MM.1S (cell line): ENCODE data around the gene ANKRD13B.

Source experiments
- DNase-seq: peaks from one replicate; pipeline ENCODE4 v3.0.0-alpha.2; 2015
- H2AFZ ChIP-seq: fragments of 300-600 bp; sonication (generic); 2 replicates; pipeline ENCODE4 v1.6.0; 2016; ENCODE audit warnings: antibody characterized with exemption, low read length
- H3F3A ChIP-seq: fragments of 300-600 bp; sonication (generic); 2 replicates; pipeline ENCODE4 v1.6.1; 2016; ENCODE audit warnings: mild to moderate bottlenecking, antibody characterized with exemption, low read length, moderate library complexity, mixed read lengths; ENCODE audit not compliant: insufficient read depth
- H3K27ac ChIP-seq: fragments of 300-600 bp; sonication (generic); 2 replicates; pipeline ENCODE4 v1.5.1; 2016; ENCODE audit warnings: mild to moderate bottlenecking, low read length
- H3K27me3 ChIP-seq: fragments of 300-600 bp; sonication (generic); replicated peaks from 2 replicates; pipeline ENCODE4 v1.6.0; 2016; ENCODE audit warnings: low read length; ENCODE audit not compliant: insufficient read depth
- H3K36me3 ChIP-seq: fragments of 300-600 bp; sonication (generic); replicated peaks from 2 replicates; pipeline ENCODE4 v1.6.1; 2016; ENCODE audit warnings: mild to moderate bottlenecking, low read length, mixed read lengths; ENCODE audit not compliant: insufficient read depth
- H3K4me1 ChIP-seq: fragments of 300-600 bp; sonication (generic); 2 replicates; pipeline ENCODE4 v1.6.1; 2016; ENCODE audit warnings: low read length, mixed read lengths
- H3K4me2 ChIP-seq: fragments of 300-600 bp; sonication (generic); 2 replicates; pipeline ENCODE4 v1.6.0; 2016; ENCODE audit warnings: low read depth, low read length
- H3K4me3 ChIP-seq: fragments of 300-600 bp; sonication (generic); 2 replicates; pipeline ENCODE4 v1.5.1; 2016; ENCODE audit warnings: low read length, mixed read lengths
- H3K79me2 ChIP-seq: fragments of 300-600 bp; sonication (generic); 2 replicates; pipeline ENCODE4 v1.6.1; 2016; ENCODE audit warnings: mixed run types, low read length, mixed read lengths
- H3K9ac ChIP-seq: fragments of 300-600 bp; sonication (generic); 2 replicates; pipeline ENCODE4 v1.6.1; 2016; ENCODE audit warnings: low read length, mixed read lengths
- H3K9me2 ChIP-seq: fragments of 300-600 bp; sonication (generic); replicated peaks from 2 replicates; pipeline ENCODE4 v1.6.1; 2016; ENCODE audit warnings: mild to moderate bottlenecking, low read length, mixed read lengths; ENCODE audit not compliant: insufficient read depth
- H3K9me3 ChIP-seq: fragments of 300-600 bp; sonication (generic); replicated peaks from 2 replicates; pipeline ENCODE4 v1.6.1; 2016; ENCODE audit warnings: mild to moderate bottlenecking, low read length, mixed read lengths; ENCODE audit not compliant: insufficient read depth
- H4K20me1 ChIP-seq: fragments of 300-600 bp; sonication (generic); 2 replicates; pipeline ENCODE4 v1.6.1; 2016; ENCODE audit warnings: mild to moderate bottlenecking, low read length, moderate library complexity, mixed read lengths; ENCODE audit not compliant: insufficient read depth
- CTCF ChIP-seq: fragments of 300-600 bp; sonication (generic); IDR thresholded peaks from 2 replicates; pipeline ENCODE4 v1.5.1; 2016; ENCODE audit warnings: antibody characterized with exemption, low read length, mixed read lengths
- EZH2 ChIP-seq: fragments of 300-600 bp; sonication (generic); optimal IDR thresholded peaks from 2 replicates; pipeline ENCODE3; 2017; ENCODE audit warnings: low read depth, mild to moderate bottlenecking, antibody characterized with exemption, low read length, mixed read lengths
- EZH2phosphoT487 ChIP-seq: fragments of 300-600 bp; sonication (generic); IDR thresholded peaks from 2 replicates; pipeline ENCODE4 v1.6.1; 2018; ENCODE audit warnings: antibody characterized with exemption, low read length

ANKRD13B gene

GRCh38 chr17:29617481-29618271, 24.7 kb downstream of the ANKRD13B start:
- no peaks in the 10 kb centered on the region for H3K79me2 ChIP-seq
- H3K9ac ChIP-seq = peak overlapping the region; percentile 92
- H3K9me3 ChIP-seq = no peaks in the 10 kb centered on the region
- H3F3A ChIP-seq = peaks cover 15% of the 10 kb centered on the region; the same call in 1 of the 2 replicates
- H3K27ac ChIP-seq = peak overlapping the region; percentile 68; the same call in 1 of the 2 replicates
- H3K9me2 ChIP-seq = no peaks in the 10 kb centered on the region
- DNase-seq = peak; percentile 90
- H3K36me3 ChIP-seq = no peaks in the 10 kb centered on the region
- peak overlapping the region; percentile 89 for H2AFZ ChIP-seq
- H3K4me2 ChIP-seq = peak overlapping the region; percentile 99
- peaks cover 44% of the 10 kb centered on the region for H3K4me1 ChIP-seq
- H3K4me3 ChIP-seq = peak overlapping the region; percentile 78
- TF ChIP-seq EZH2 (no peak), EZH2phosphoT487 (no peak), CTCF (peak; percentile 89)
- H3K27me3 ChIP-seq = peaks cover 11% of the 10 kb centered on the region
- no peaks in the 10 kb centered on the region for H4K20me1 ChIP-seq

GRCh38 chr17:29618272-29619065, 25.5 kb downstream of the ANKRD13B start:
- H3K79me2 ChIP-seq = no peaks in the 10 kb centered on the region
- H3K4me3 ChIP-seq = peak overlapping the region; percentile 78
- H3K36me3 ChIP-seq = no peaks in the 10 kb centered on the region
- peak overlapping the region; percentile 99 for H3K4me2 ChIP-seq
- H3K4me1 ChIP-seq = peaks cover 44% of the 10 kb centered on the region
- DNase-seq = no peak
- peak overlapping the region; percentile 92; the same call in 1 of the 2 replicates for H3K9ac ChIP-seq
- H3K9me2 ChIP-seq = no peaks in the 10 kb centered on the region
- TF ChIP-seq CTCF = no peak
- TF ChIP-seq EZH2 = no peak
- TF ChIP-seq EZH2phosphoT487 = no peak
- no peaks in the 10 kb centered on the region for H3K9me3 ChIP-seq
- no peaks in the 10 kb centered on the region for H4K20me1 ChIP-seq
- H3K27ac ChIP-seq = no peak overlapping the region
- peaks cover 11% of the 10 kb centered on the region for H3K27me3 ChIP-seq
- peak overlapping the region; percentile 89 for H2AFZ ChIP-seq
- H3F3A ChIP-seq = peaks cover 15% of the 10 kb centered on the region; the same call in 1 of the 2 replicates

GRCh38 chr17:29619251-29619650, 26.3 kb downstream of the ANKRD13B start:
- peaks cover 40% of the 10 kb centered on the region for H3K4me1 ChIP-seq
- peak; percentile 31 for DNase-seq
- H3K9me3 ChIP-seq = no peaks in the 10 kb centered on the region
- H3F3A ChIP-seq = peaks cover 15% of the 10 kb centered on the region; the same call in 1 of the 2 replicates
- H3K36me3 ChIP-seq = no peaks in the 10 kb centered on the region
- H3K9me2 ChIP-seq = no peaks in the 10 kb centered on the region
- no peak overlapping the region for H3K4me2 ChIP-seq
- peaks cover 11% of the 10 kb centered on the region for H3K27me3 ChIP-seq
- H4K20me1 ChIP-seq = no peaks in the 10 kb centered on the region
- no peak overlapping the region for H3K9ac ChIP-seq
- no peak overlapping the region for H3K4me3 ChIP-seq
- no peaks in the 10 kb centered on the region for H3K79me2 ChIP-seq
- no peak overlapping the region for H3K27ac ChIP-seq
- no peak overlapping the region for H2AFZ ChIP-seq
- peak; percentile 27 for TF ChIP-seq CTCF
- TF ChIP-seq EZH2phosphoT487 = no peak
